Measurements from ENCODE around the gene S100A9.

DNA sequence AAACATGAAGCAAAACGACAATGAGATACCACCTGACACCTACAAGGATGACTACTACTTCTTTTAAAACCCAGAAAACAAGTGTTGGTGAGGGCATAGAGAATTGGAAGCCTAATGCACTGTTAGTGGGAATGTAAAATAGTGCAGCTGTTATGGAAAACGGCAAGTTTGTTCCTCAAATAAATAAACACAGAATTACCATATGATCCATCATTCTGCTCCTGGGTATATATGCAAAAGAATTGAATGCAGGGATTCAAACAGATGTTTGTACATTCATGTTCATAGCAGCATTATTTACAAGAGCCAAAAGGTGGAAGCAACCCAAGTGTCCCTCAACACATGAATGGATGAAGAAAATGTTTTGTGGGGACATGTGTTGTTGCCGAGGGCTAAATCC is 34.6 kb downstream of the S100A9 start:
- TF ChIP-seq, protein P1, sequence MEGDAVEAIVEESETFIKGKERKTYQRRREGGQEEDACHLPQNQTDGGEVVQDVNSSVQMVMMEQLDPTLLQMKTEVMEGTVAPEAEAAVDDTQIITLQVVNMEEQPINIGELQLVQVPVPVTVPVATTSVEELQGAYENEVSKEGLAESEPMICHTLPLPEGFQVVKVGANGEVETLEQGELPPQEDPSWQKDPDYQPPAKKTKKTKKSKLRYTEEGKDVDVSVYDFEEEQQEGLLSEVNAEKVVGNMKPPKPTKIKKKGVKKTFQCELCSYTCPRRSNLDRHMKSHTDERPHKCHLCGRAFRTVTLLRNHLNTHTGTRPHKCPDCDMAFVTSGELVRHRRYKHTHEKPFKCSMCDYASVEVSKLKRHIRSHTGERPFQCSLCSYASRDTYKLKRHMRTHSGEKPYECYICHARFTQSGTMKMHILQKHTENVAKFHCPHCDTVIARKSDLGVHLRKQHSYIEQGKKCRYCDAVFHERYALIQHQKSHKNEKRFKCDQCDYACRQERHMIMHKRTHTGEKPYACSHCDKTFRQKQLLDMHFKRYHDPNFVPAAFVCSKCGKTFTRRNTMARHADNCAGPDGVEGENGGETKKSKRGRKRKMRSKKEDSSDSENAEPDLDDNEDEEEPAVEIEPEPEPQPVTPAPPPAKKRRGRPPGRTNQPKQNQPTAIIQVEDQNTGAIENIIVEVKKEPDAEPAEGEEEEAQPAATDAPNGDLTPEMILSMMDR (IDR thresholded peaks at IDR 0.05; ENCODE audit: low read depth, low read length, missing input control), result no peak
- no peak for TF ChIP-seq SP1 (IDR thresholded peaks at IDR 0.05)
- no peak for TF ChIP-seq TAF1 (conservative IDR thresholded peaks at IDR 0.05)
- TF ChIP-seq, protein P2, sequence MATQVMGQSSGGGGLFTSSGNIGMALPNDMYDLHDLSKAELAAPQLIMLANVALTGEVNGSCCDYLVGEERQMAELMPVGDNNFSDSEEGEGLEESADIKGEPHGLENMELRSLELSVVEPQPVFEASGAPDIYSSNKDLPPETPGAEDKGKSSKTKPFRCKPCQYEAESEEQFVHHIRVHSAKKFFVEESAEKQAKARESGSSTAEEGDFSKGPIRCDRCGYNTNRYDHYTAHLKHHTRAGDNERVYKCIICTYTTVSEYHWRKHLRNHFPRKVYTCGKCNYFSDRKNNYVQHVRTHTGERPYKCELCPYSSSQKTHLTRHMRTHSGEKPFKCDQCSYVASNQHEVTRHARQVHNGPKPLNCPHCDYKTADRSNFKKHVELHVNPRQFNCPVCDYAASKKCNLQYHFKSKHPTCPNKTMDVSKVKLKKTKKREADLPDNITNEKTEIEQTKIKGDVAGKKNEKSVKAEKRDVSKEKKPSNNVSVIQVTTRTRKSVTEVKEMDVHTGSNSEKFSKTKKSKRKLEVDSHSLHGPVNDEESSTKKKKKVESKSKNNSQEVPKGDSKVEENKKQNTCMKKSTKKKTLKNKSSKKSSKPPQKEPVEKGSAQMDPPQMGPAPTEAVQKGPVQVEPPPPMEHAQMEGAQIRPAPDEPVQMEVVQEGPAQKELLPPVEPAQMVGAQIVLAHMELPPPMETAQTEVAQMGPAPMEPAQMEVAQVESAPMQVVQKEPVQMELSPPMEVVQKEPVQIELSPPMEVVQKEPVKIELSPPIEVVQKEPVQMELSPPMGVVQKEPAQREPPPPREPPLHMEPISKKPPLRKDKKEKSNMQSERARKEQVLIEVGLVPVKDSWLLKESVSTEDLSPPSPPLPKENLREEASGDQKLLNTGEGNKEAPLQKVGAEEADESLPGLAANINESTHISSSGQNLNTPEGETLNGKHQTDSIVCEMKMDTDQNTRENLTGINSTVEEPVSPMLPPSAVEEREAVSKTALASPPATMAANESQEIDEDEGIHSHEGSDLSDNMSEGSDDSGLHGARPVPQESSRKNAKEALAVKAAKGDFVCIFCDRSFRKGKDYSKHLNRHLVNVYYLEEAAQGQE (IDR thresholded peaks at IDR 0.05), result no peak
- no peak for TF ChIP-seq FOXA1 (IDR thresholded peaks at IDR 0.05)
